Motor neuron (in vitro differentiated cells): ENCODE data around the gene CTU1. TPM values are rescaled to one million over a fixed set of nuclear protein-coding genes. Genes with fewer than 3 reads are reported as not detected.
A peak's percentile ranks its signal among the peaks of the same experiment; 100 is the strongest.

Experiments used
- ATAC-seq, 8 experiments: fragments of 200-7000 bp; cut with Tn5 transposase; replicated peaks in 6 of 8; 2 replicates each; pipeline ENCODE4 v1.8.0; 2021; ENCODE audit warnings: mild to moderate bottlenecking in 8 of 8, moderate library complexity in 8 of 8
- H3K27ac ChIP-seq, 2 donors: fragments of 250-450 bp; sonication (Bioruptor Pico); 2 replicates each; pipeline ENCODE4 v1.9.0; 2021; ENCODE audit warnings: antibody characterized with exemption in 2 of 2, mild to moderate bottlenecking in 2 of 2, moderate library complexity in 1 of 2
- H3K4me1 ChIP-seq, 2 donors: fragments of 250-450 bp; sonication (Bioruptor Pico); replicated peaks in 1 of 2; 2 replicates each; pipeline ENCODE4 v1.6.1; 2021; ENCODE audit warnings: antibody characterized with exemption in 2 of 2, mild to moderate bottlenecking in 2 of 2, moderate library complexity in 1 of 2
- H3K4me3 ChIP-seq, 5 donors: fragments of 250-450 bp; sonication (Bioruptor Pico); 2 replicates each; pipeline ENCODE4 v1.9.0; 2021; ENCODE audit warnings: antibody characterized with exemption in 5 of 5, mild to moderate bottlenecking in 5 of 5, moderate library complexity in 4 of 5
- WGBS, 10 experiments: fragments of 450-650 bp; shearing (Covaris generic); methylation state at CpG; one replicate each; pipeline ENCODE4 v1.0.0; 2022; 5-methylcytosine and 5-hydroxymethylcytosine counted together
- in situ Hi-C, 9 experiments: fragments of 400-800 bp; cut with MboI; loops; one replicate each; pipeline ENCODE4 v1.15.0; 2021; ENCODE audit warnings: low sequenced_read_pairs in 9 of 9, low pct_unique_long_range_greater_than_20kb in 2 of 9; ENCODE audit not compliant: unreplicated experiment in 9 of 9
- total RNA-seq, 8 experiments: library from RNA; unstranded; fragments of 300-600 nt; gene quantifications; 2 replicates each; pipeline versions ENCODE4 v1.2.3 to v1.2.4, GENCODE V29; 2022

CTU1 gene
- total RNA-seq, 8 experiments from 2014 or later, result 1.7 to 4.0 (median 2.5) TPM

DNA sequence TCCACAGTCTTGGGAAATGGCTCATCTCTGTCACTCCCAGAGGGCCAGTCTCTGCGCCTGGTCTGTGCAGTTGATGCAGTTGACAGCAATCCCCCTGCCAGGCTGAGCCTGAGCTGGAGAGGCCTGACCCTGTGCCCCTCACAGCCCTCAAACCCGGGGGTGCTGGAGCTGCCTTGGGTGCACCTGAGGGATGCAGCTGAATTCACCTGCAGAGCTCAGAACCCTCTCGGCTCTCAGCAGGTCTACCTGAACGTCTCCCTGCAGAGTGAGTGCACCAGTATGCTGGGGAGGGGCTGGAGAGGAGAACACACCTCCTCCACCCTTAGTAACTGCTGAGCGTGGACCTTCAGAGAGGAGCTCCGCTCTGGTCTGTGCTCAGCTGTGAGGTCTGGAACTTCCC is 18.8 kb upstream of the CTU1 start:
- no peak for ATAC-seq
- 10 to 83% (median 53%) methylated on average over 1 to 3 of the region's 6 CpGs; no CpG with 5 or more reads in 6 of the 10 experiments for WGBS, 10 experiments
- Histone ChIP-seq H3K4me1 (no peaks in the 10 kb centered on the region), H3K27ac (no peak overlapping the region), H3K4me3 (no peak overlapping the region)
- in situ Hi-C loops, result no loop called here

DNA sequence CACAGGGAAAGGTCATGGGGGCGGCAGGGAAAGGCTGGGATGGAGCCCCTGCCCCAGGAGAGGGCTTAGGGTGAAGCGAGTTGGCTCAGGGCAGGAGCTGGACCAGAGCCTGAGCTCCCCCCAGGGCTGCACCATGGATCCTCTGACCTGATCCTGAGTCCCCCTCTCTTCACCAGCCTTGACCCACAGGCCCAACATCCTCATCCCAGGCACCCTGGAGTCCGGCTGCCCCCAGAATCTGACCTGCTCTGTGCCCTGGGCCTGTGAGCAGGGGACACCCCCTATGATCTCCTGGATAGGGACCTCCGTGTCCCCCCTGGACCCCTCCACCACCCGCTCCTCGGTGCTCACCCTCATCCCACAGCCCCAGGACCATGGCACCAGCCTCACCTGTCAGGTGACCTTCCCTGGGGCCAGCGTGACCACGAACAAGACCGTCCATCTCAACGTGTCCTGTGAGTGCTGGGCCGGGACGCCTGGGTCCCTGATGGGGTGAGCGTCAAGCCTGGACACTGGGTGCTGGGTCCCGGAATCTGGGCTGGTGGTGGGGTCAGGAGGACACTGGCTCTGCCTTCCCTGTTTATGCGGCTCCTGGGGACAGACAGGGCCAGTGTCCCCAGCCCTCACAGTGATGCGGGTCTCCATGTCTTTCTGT is 17.3 kb upstream of the CTU1 start:
- H3K4me1 ChIP-seq, result no peaks in the 10 kb centered on the region
- H3K27ac ChIP-seq, result no peak overlapping the region
- in situ Hi-C loops, result no loop called here
- ATAC-seq, result no peak
- WGBS, 10 experiments, result 38 to 80% (median 50%) methylated on average over 2 of the region's 16 CpGs; no CpG with 5 or more reads in 7 of the 10 experiments
- H3K4me3 ChIP-seq, result no peak overlapping the region

DNA sequence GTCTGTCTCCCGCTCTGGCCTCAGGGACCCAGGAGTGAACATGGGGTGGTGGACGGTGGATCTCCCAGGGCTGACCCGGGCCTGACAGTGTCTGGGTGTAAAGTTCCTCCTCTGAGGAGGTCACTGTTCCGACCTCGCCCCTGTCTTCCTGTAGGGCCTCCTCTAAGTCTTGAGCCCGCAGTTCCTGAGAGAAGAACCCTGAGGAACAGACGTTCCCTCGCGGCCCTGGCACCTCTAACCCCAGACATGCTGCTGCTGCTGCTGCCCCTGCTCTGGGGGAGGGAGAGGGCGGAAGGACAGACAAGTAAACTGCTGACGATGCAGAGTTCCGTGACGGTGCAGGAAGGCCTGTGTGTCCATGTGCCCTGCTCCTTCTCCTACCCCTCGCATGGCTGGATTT is 16.5 kb upstream of the CTU1 start, which contains the start of gene SIGLEC9:
TSS of gene SIGLEC9 (plus strand) at position 178 of the 400 bp plus-strand sequence. CDS start at position 247, 69 bp downstream.
- WGBS, 10 experiments, result 30% methylated on average over 2 of the region's 14 CpGs; no CpG with 5 or more reads in 9 of the 10 experiments
- no peak for ATAC-seq
- H3K4me1 ChIP-seq, result no peaks in the 10 kb centered on the region
- in situ Hi-C loops, result no loop called here
- H3K27ac ChIP-seq, result no peak within 1 kb of the TSS
- H3K4me3 ChIP-seq, result no peak within 1 kb of the TSS

DNA sequence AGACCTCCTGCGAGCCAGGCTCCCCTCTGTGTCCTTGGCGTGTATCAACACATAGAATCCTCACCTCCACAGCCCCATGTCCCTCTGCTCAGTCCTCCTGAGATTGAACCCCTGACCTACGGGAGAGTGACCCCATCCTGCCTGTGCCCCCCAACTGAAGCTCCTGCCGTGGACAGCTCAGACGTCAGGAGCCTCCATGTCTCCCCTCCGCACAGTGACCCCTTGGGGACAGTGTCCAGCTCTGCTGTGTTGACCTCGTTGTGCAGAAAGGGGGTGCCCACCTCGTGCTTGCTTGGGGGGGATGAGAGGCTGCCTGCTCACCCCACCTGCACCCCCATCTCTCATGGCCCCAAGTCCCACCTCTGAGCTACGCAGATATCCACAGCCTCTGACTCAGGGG is 16.0 kb upstream of the CTU1 start:
- no peak overlapping the region for H3K4me3 ChIP-seq
- in situ Hi-C loops, result no loop called here
- WGBS, 10 experiments, result 20 to 50% methylated on average over 1 of the region's 9 CpGs; no CpG with 5 or more reads in 8 of the 10 experiments

DNA sequence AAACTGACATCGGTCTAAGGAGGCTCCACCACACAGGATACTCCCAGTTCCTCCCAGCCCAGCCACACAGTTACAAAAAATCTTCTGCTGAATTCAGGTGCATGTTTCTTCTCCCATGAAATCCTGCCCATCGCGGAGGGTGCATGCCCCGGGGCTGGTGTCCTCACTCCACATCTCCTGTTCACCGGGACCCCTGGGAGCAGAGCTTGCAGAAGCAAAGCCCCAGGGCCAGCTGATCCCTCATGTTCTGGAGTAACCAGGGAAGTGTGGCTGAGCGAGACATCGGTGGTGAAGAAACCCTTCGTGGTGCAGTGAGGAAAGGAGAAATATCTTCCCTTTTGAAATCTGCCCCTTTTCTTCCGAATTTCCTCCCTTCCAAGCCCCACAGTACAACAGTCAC is 15.6 kb upstream of the CTU1 start:
- in situ Hi-C loops, result no loop called here
- H3K27ac ChIP-seq, result no peak overlapping the region
- 27 to 100% (median 74%) methylated on average over 1 to 8 of the region's 9 CpGs; no CpG with 5 or more reads in 5 of the 10 experiments for WGBS, 10 experiments

More for the DNA sequence above, 16.0 kb upstream of the CTU1 start:
- no peak for ATAC-seq
- Histone ChIP-seq H3K4me1 (no peaks in the 10 kb centered on the region), H3K27ac (no peak overlapping the region)

DNA sequence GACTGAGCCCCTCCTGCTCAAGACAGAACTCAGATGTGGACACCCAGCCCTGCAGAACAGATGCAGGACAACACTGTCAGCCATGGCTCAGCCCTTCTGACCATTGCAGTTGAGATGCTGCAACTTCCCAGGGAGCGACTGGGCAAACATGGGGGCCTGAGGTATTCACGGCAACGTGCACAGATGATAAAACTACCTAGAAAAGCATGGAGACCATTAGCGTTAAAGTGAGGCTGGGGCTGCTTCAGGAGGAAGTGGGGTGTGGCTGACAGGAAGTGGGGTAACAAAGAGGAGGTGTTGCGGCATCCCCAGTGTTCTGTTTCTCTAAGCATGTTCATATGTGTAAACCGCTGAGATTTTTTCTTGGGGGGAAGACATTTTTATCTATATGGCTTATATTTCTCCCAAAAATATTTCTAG is 15.2 kb upstream of the CTU1 start:
- in situ Hi-C loops, result no loop called here
- ATAC-seq, result no peak
- WGBS, 10 experiments, result 40 to 75% (median 58%) methylated on average over 3 to 6 of the region's 6 CpGs; no CpG with 5 or more reads in 6 of the 10 experiments
- Histone ChIP-seq H3K27ac (no peak overlapping the region), H3K4me3 (no peak overlapping the region), H3K4me1 (no peaks in the 10 kb centered on the region)

More for the DNA sequence above, 15.6 kb upstream of the CTU1 start:
- H3K4me3 ChIP-seq, result no peak overlapping the region
- ATAC-seq, result no peak
- no peaks in the 10 kb centered on the region for H3K4me1 ChIP-seq

DNA sequence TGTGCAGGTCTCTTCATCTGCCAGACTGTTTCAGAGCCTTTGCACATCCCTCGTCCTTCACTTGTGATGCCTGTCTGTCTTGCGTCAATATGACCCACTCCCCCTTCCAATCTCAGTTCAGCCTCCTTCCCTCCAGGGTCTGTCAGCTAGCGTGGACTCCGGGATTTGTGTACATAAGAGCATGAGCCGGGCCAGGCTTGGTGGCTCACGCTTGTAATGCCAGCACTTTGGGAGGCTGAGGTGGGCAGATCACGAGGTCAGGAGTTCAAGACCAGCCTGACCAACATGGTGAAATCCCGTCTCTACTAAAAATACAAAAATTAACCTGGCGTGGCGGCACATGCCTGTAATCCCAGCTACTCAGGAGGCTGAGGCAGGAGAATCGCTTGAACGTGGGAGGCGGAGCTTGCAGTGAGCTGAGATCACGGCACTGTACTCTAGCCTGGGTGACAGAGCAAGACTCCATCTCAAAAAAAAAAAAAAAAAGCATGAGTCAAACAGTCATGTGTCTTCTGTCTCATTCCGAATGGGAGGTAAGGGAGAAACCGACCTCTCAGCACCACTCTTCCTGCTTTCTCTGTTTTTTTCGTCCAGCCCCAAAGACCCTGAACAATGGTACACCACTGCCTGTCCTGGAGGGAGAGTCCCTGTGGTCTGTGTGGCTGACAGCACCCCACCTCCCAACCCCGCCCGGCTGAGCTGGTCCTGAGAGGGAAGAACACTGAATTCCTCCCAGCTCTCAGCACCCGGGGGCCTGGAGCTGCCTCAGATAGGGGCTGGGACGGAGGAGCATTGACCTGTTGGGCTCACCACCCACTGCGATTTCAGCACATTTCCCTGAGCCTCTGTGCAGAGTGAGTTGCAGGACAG is 14.1 kb upstream of the CTU1 start:
- in situ Hi-C loops, result no loop called here
- Histone ChIP-seq H3K4me1 (no peaks in the 10 kb centered on the region), H3K27ac (no peak overlapping the region), H3K4me3 (no peak overlapping the region)
- peak in 7 of 8 experiments; percentile 52 to 94 (median 84) for ATAC-seq
- WGBS, 10 experiments, result 0 to 84% (median 61%) methylated on average over 1 to 15 of the region's 22 CpGs; no CpG with 5 or more reads in 2 of the 10 experiments

DNA sequence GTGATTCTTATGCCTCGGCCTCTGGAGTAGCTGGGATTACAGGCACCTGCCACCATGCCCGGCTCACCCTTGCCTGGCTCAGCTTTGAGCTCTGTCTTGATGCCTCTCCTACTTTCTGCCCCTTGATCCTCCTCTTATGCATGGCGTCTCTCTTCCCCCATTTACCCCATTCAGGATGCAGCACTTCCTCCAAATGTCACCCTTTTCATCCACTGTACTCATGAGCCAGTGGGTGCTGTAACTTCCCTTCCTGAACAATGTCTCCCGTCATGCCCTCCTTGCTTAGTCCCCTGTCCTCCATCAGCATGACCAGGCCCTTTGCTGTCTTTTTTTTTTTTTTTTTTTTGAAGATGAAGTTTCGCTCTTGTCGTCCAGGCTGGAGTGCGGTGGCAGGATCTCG is 13.0 kb upstream of the CTU1 start:
- no peak for ATAC-seq
- H3K4me3 ChIP-seq, result no peak overlapping the region
- in situ Hi-C loops, result no loop called here
- no peaks in the 10 kb centered on the region for H3K4me1 ChIP-seq
- no peak overlapping the region for H3K27ac ChIP-seq
- WGBS, 10 experiments, result 43 to 100% (median 77%) methylated on average over 1 to 7 of the region's 8 CpGs

DNA sequence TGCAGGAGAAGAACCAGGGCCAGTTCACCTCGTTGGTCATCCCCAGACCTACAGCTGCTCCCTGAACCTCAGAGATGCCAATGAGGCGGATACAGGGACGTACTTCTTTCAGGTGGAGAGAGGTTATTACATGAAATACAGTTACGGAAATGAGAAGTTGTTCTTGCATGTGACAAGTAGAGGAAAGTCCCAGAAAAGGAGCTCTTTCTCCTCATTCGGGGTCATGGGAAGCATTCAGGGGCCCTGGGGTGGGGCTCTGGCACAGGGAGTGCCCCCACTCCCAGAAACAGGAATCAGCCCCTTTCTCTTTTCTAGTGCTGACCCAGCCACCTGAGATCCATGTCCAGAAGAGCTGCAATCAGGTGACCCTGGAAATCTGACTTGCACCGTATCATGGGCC is 12.0 kb upstream of the CTU1 start:
- no peaks in the 10 kb centered on the region for H3K4me1 ChIP-seq
- H3K4me3 ChIP-seq, result no peak overlapping the region
- 40 to 73% (median 58%) methylated on average over 1 to 5 of the region's 6 CpGs; no CpG with 5 or more reads in 5 of the 10 experiments for WGBS, 10 experiments
- H3K27ac ChIP-seq, result no peak overlapping the region
- ATAC-seq, result no peak
- in situ Hi-C loops, result no loop called here

DNA sequence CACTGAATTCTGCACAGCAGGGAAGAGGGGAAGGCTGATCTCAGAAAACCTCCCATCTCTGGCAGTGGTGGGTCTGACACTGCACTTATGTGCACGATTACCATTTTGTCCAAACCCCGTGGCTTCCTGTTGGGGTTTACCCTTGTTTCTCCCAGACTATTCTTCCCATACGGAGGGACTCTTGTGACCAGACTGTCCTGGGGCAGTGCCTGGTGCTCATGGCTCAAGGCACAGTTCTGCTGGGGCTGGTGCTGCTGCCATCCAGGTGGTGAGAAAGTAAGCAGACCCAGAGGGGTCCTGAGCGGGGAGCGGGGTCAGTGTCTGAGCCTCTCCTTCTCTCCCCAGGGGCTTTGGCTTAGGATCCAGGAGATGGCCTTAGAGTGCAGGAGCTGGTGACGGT is 11.4 kb upstream of the CTU1 start:
- Histone ChIP-seq H3K4me1 (no peaks in the 10 kb centered on the region), H3K4me3 (no peak overlapping the region), H3K27ac (no peak overlapping the region)
- 73 to 100% (median 83%) methylated on average over 1 to 3 of the region's 6 CpGs; no CpG with 5 or more reads in 6 of the 10 experiments for WGBS, 10 experiments
- in situ Hi-C loops, result no loop called here
- ATAC-seq, result peak in 2 of 8 experiments; percentile 33

DNA sequence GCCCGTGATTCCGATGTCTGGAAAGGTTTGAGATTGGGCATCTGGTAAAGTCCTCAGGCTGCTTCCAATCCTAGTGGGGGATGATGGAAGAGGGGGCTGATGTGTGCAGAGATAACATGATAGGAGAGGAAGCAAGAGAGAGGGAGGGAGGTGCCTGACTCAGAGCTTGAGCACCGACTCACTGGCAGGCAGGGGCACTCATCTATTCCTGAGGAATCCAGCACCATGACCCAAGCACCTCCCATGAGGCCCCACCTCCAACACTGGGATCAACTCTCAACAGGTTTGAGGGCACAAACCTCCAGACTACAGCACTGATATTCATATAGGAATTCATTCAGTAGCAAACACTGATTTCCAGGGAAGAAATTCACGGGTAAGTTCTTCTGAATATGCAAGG is 10.9 kb upstream of the CTU1 start:
- in situ Hi-C loops, result no loop called here
- Histone ChIP-seq H3K4me3 (no peak overlapping the region), H3K27ac (no peak overlapping the region), H3K4me1 (no peaks in the 10 kb centered on the region)
- WGBS, 10 experiments, result 0 to 80% (median 51%) methylated on average over 1 to 4 of the region's 4 CpGs
- peak in 3 of 8 experiments; percentile 50 to 57 (median 55) for ATAC-seq

DNA sequence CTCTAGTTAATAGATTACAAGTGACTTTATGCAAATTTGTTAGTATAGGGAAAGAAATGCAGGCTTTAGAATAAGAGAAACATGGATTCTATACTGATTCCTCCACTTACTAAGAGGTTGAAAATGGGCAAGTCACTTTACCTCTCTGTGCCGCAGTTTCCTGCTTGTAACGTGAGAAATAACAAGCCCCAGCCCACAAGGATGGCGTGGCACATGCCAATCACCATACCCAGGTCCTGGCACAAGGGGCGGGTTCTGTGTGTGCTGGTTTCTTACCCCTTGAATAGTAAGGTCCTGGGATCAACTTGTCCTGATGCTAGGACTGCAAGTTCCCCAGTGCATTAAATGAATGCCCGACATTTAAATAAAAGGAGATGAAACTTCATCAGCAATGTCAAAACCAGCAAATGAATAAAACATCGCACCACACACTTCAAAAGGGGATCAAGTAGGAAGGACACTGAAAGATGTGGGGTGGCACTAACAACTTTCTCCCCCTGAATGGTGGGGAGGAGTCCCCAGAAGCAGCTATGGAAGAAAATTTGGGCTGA is 8.6 kb upstream of the CTU1 start:
- no peak for ATAC-seq
- in situ Hi-C loops, result no loop called here
- Histone ChIP-seq H3K4me1 (no peaks in the 10 kb centered on the region), H3K27ac (no peak overlapping the region), H3K4me3 (no peak overlapping the region)
- 17 to 100% (median 58%) methylated on average over 1 to 5 of the region's 6 CpGs; no CpG with 5 or more reads in 4 of the 10 experiments for WGBS, 10 experiments

DNA sequence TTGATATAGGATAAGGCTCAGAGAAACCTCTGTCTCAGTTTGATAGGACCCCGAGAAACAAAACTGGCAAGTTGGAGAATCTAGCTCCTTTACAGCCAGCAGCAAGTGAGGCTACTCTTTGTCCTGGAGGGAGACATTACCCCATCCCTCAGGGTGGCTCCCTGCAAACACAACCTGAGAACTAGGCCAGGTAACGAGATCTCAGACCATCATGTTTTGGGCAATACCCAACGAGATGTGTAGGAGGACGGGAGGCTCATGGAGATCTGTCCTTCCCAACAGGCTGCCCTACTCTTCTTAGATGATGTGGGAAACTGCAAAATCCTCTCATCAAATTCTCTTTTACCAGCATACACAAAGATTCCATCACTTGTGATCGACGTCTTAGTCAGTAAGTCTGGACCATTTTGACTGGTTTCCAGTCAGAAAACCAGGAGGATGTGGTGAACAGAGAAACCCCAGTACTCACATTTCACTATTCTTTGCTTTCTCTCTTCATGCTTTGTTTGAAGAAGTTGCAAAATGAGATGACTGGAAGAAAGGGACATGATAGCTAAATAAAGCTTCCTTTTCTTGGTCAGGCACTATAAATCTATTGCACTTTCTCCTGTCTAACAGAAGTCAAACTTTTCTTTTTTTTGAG is 6.0 kb upstream of the CTU1 start:
- no peak for ATAC-seq
- Histone ChIP-seq H3K27ac (no peak overlapping the region), H3K4me3 (no peak overlapping the region), H3K4me1 (no peaks in the 10 kb centered on the region)
- 7 to 86% (median 56%) methylated on average over 1 to 6 of the region's 6 CpGs; no CpG with 5 or more reads in 1 of the 10 experiments for WGBS, 10 experiments
- in situ Hi-C loops, result no loop called here
